Ureter (tissue), 1 donor: Measurements from ENCODE around the gene ZNF470. TPM values are rescaled to one million over a fixed set of nuclear protein-coding genes. Genes with fewer than 3 reads are reported as not detected.

Source experiments
- DNase-seq: peaks from one replicate; pipeline ENCODE4 v3.0.0-alpha.2; 2020; ENCODE audit warnings: low spot score
- total RNA-seq: library from RNA; stranded (reverse); gene quantifications from one replicate; pipeline ENCODE4 v1.2.4, GENCODE V29; 2023
- donor health status: DM: yes; HTN: yes; CAD: no.

ZNF470 gene
- 5.8 TPM for total RNA-seq

- peak; percentile 97 for DNase-seq
Observed at GRCh38 chr19:56567274-56568120, at the start of gene ZNF470. Gene ZNF470 (plus strand): TSS chr19:56567468. CDS start chr19:56570312, 2,844 bp downstream.

DNA sequence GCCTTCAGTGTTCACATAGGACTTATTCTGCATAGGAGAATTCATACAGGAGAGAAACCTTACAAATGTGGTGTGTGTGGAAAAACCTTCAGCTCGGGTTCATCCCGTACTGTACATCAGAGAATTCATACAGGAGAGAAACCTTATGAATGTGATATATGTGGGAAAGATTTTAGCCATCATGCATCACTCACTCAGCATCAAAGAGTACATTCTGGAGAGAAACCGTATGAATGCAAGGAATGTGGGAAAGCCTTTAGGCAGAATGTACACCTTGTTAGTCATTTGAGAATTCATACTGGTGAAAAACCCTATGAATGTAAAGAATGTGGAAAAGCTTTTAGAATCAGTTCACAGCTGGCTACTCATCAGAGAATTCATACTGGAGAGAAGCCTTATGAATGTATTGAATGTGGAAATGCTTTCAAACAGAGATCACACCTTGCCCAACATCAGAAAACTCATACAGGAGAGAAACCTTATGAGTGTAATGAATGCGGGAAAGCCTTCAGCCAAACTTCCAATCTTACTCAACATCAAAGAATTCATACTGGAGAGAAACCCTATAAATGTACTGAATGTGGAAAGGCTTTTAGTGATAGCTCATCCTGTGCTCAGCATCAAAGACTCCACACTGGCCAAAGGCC lies 41.9 kb upstream of the ZNF470 start:
- no peak for DNase-seq

GRCh38 chr19:56537442-56537841 lies 29.8 kb upstream of the ZNF470 start:
- no peak for DNase-seq

- peak; percentile 93 for DNase-seq
Observed at GRCh38 chr19:56538254-56538760, 29.0 kb upstream of the ZNF470 start.

GRCh38 chr19:56538761-56539263 lies 28.5 kb upstream of the ZNF470 start, which contains the start of gene ZFP28:
Gene ZFP28 (plus strand): TSS chr19:56538948. CDS start chr19:56539019, 71 bp downstream.
- DNase-seq, result peak; percentile 83

DNA sequence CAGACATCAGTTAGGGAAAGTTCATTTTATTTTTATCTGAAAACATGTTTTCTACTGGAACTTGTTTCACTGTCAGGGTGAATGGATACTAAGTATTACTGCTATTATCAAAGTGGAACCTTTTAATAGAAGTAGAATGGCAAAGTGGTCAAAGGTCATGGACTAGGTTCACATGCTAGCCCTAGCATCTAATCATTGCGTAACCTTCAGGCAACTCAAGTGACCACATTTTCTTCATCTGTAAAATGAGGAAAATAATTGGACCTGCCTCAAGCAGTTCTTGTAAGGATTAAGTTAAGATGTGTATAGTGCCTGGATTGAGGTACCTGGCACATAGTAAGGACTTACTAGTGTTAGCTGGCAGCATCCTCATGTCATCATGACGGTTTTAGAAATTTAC lies 23.5 kb upstream of the ZNF470 start:
- no peak for DNase-seq

DNA sequence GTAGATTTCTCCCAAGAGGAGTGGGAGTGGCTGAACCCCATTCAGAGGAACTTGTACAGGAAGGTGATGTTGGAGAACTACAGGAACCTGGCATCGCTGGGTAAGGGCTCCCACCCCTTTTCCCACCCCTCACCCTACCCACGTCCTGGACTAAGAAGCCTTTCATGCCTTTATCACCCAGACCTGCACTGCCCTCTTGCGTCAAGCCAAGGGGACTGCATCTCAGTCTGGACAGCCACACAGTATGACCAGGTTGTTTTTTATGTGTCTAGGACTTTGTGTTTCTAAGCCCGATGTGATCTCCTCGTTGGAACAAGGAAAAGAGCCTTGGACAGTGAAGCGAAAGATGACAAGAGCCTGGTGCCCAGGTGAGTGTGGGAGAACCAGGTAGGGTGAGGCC lies 19.7 kb upstream of the ZNF470 start:
- DNase-seq, result no peak

DNA sequence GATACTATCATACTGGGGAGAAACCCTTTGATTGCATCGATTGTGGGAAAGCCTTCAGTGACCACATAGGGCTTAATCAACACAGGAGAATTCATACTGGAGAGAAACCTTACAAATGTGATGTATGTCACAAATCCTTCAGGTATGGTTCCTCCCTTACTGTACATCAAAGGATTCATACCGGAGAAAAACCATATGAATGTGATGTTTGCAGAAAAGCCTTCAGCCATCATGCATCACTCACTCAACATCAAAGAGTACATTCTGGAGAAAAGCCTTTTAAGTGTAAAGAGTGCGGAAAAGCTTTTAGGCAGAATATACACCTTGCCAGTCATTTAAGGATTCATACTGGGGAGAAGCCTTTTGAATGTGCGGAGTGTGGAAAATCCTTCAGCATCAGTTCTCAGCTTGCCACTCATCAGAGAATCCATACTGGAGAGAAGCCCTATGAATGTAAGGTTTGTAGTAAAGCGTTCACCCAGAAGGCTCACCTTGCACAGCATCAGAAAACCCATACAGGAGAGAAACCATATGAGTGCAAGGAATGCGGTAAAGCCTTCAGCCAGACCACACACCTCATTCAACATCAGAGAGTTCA lies 12.9 kb upstream of the ZNF470 start:
- DNase-seq, result no peak

DNA sequence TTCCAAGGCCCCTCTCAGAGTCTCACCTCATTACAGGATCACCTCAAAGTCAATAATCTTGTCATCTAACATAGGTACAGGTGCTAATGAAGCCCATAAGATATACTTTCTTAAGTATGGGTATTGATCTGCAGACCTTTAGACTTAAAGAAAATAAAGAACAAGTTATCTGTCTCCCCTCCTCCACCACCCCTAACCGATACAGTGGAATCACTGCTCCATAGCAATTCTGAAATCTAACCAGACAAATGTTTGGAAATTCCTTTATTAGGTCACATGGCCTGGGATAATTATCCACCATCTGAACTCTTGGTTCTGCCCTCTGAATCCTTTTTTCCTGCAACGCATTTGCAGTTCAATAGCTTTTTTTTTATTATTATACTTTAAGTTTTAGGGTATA lies 4.5 kb upstream of the ZNF470 start:
- DNase-seq, result no peak

- DNase-seq, result peak; percentile 58
Observed at GRCh38 chr19:56566904-56567273, 379 bp upstream of the ZNF470 start.

GRCh38 chr19:56572589-56572988 lies 5.3 kb downstream of the ZNF470 start:
- no peak for DNase-seq

- no peak for DNase-seq
Observed at GRCh38 chr19:56573914-56574313, 6.6 kb downstream of the ZNF470 start.

GRCh38 chr19:56577719-56578602 lies 10.7 kb downstream of the ZNF470 start:
- DNase-seq, result no peak

DNA sequence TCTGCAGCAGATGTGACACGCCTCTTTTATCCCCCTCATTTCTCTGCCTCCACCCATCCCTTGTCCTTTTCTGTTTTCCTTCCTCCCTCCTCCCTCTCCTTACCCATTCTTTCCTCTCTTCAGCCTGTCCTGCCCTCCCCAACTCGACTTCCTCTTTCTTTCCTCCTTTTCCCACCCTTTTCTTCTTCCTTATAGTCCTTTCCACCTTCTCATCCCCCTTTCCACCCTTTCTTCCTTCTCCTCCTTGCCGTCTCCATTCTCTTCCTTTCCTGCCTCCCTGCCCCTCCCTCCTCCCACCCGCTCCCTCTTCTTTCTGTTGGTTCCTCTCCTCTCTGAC lies 27.1 kb downstream of the ZNF470 start:
- no peak for DNase-seq

GRCh38 chr19:56594783-56595547 lies 27.7 kb downstream of the ZNF470 start, which contains the start of gene ZNF71:
Gene ZNF71 (plus strand): TSS chr19:56595302. CDS start chr19:56601559, 6,257 bp downstream.
- peak; percentile 92 for DNase-seq

DNA sequence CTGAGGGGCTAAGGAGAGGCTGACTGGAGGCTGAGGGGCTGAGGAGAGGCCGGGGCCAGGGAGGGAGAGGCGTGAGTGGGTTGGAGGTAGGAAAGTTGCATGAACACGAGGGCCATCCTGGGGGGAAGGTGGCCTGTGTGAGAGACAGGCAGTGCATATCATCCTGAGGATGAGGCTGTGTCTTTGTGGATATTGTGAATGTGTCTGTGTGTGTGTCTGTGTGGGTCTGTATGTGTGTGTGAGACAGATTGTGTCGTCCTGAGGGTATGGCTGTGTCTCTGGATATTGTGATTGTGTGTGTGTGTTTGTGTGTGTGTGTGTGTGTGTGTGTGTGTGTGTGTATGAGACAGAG lies 28.3 kb downstream of the ZNF470 start:
- no peak for DNase-seq

GRCh38 chr19:56596676-56597075 lies 29.4 kb downstream of the ZNF470 start:
- no peak for DNase-seq

- DNase-seq, result no peak
Observed at GRCh38 chr19:56597696-56598095, 30.4 kb downstream of the ZNF470 start.

GRCh38 chr19:56601375-56601774 lies 34.1 kb downstream of the ZNF470 start:
- no peak for DNase-seq

GRCh38 chr19:56603829-56604228 lies 36.6 kb downstream of the ZNF470 start:
- DNase-seq, result no peak
